ENCODE results near the gene LIPJ. TPM values are rescaled to one million over a fixed set of nuclear protein-coding genes. Genes with fewer than 3 reads are reported as not detected.

The LIPJ gene
- total RNA-seq, 1 experiment from 2014 or later: not detected

- no peak overlapping the region for H2BK12ac ChIP-seq (ENCODE audit: insufficient read length, low read depth, low read length)
- no peak overlapping the region for H3K4ac ChIP-seq (ENCODE audit: low read depth, low read length)
- H3K79me1 ChIP-seq (ENCODE audit: insufficient read depth, low read depth, low read length, poor library complexity, severe bottlenecking): no peaks in the 10 kb centered on the region
- no peak overlapping the region for H4K8ac ChIP-seq (replicated peaks; ENCODE audit: insufficient read length, low read depth, low read length)
- peaks cover 4 to 6% of the 10 kb centered on the region in 2 experiments; a peak in 4 of 5 replicates for H3K9me3 Mint-ChIP-seq
- H3K9me3 ChIP-seq (ENCODE audit: control insufficient read depth, low read depth, low read length): no peaks in the 10 kb centered on the region
- H4K20me1 ChIP-seq (ENCODE audit: control insufficient read depth, insufficient read depth, insufficient read length): no peaks in the 10 kb centered on the region
- no peak overlapping the region for H3K18ac ChIP-seq (ENCODE audit: insufficient read length, low read depth, low read length)
- no peak overlapping the region for H3K14ac ChIP-seq (ENCODE audit: insufficient read depth, low read length)
- no peaks in the 10 kb centered on the region for H3K27me3 ChIP-seq (ENCODE audit: insufficient read depth, low read length)
- H3K79me2 ChIP-seq (ENCODE audit: insufficient read depth, low read length): no peaks in the 10 kb centered on the region
- no peak overlapping the region for H3K4me3 Mint-ChIP-seq
- H3K27ac Mint-ChIP-seq: no peak overlapping the region
- H3T11ph ChIP-seq (ENCODE audit: low read length): no peak overlapping the region
- no peak overlapping the region for H3K56ac ChIP-seq (ENCODE audit: insufficient read length, low read depth, low read length)
- H4K91ac ChIP-seq (ENCODE audit: insufficient read length, low read depth, low read length): no peak overlapping the region
- no peak overlapping the region for H3K27ac ChIP-seq (ENCODE audit: insufficient read length, low read depth, low read length)
- no peak overlapping the region for H3K9ac ChIP-seq (ENCODE audit: extremely low read depth, insufficient read length, low read length)
- H3K4me1 Mint-ChIP-seq: no peaks in the 10 kb centered on the region
- H2BK5ac ChIP-seq (ENCODE audit: insufficient read length, low read length): no peak overlapping the region
- no peak overlapping the region for H2AFZ ChIP-seq (ENCODE audit: low read length)
- DNase-seq: no peak
- H3K4me2 ChIP-seq (ENCODE audit: insufficient read depth, insufficient read length, low read length): no peak overlapping the region
- no peak overlapping the region for H2AK5ac ChIP-seq (ENCODE audit: insufficient read length, low read length)
- TF ChIP-seq, protein P1, sequence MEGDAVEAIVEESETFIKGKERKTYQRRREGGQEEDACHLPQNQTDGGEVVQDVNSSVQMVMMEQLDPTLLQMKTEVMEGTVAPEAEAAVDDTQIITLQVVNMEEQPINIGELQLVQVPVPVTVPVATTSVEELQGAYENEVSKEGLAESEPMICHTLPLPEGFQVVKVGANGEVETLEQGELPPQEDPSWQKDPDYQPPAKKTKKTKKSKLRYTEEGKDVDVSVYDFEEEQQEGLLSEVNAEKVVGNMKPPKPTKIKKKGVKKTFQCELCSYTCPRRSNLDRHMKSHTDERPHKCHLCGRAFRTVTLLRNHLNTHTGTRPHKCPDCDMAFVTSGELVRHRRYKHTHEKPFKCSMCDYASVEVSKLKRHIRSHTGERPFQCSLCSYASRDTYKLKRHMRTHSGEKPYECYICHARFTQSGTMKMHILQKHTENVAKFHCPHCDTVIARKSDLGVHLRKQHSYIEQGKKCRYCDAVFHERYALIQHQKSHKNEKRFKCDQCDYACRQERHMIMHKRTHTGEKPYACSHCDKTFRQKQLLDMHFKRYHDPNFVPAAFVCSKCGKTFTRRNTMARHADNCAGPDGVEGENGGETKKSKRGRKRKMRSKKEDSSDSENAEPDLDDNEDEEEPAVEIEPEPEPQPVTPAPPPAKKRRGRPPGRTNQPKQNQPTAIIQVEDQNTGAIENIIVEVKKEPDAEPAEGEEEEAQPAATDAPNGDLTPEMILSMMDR (conservative IDR thresholded peaks at IDR 0.05): no peak
- no peaks in the 10 kb centered on the region for H3K23me2 ChIP-seq (ENCODE audit: insufficient read length, low read depth, low read length, poor library complexity, severe bottlenecking)
- peaks cover 3% of the 10 kb centered on the region for H3K27me3 Mint-ChIP-seq (ENCODE audit: low read depth)
- H2BK20ac ChIP-seq (ENCODE audit: low read depth, low read length, poor library complexity, severe bottlenecking): no peak overlapping the region
- no peak overlapping the region for H2BK120ac ChIP-seq (ENCODE audit: low read depth, low read length, poor library complexity, severe bottlenecking)
- no peak overlapping the region for H3K23ac ChIP-seq (ENCODE audit: insufficient read length, low read depth, low read length)
- H3K4me1 ChIP-seq (ENCODE audit: insufficient read depth, low read length): no peaks in the 10 kb centered on the region
- H2BK15ac ChIP-seq (ENCODE audit: low read depth, low read length): no peak overlapping the region
- no peaks in the 10 kb centered on the region; a peak in 1 of 7 replicates for H3K36me3 Mint-ChIP-seq (ENCODE audit: insufficient read depth in 1 of 3, low read depth in 3 of 3)
- no peak overlapping the region for H4K5ac ChIP-seq (ENCODE audit: insufficient read length, low read depth, low read length)
Observed at GRCh38 chr10:88642963-88643362, 56.4 kb downstream of the LIPJ start.
